Measurements from ENCODE around the gene GBX1.

The GBX1 gene

GRCh38 chr7:151195616-151196450, 28.3 kb upstream of the GBX1 start:
- H3K4me3 ChIP-seq (ENCODE audit: low read depth, low read length), result no peak overlapping the region
- no peak for DNase-seq (ENCODE audit: low read depth)
- no peak for TF ChIP-seq CTCF (IDR thresholded peaks at IDR 0.05; ENCODE audit: control insufficient read depth, extremely low read depth, insufficient read depth)

- TF ChIP-seq CTCF (IDR thresholded peaks at IDR 0.05; ENCODE audit: control insufficient read depth, extremely low read depth, insufficient read depth), result no peak
- H3K4me3 ChIP-seq (ENCODE audit: low read depth, low read length), result no peak overlapping the region
- DNase-seq (ENCODE audit: low read depth), result no peak
Measured at GRCh38 chr7:151194188-151194587, 26.7 kb upstream of the GBX1 start.

- no peak overlapping the region for H3K4me3 ChIP-seq (ENCODE audit: low read depth, low read length)
- no peak for DNase-seq (ENCODE audit: low read depth)
- TF ChIP-seq CTCF (IDR thresholded peaks at IDR 0.05; ENCODE audit: control insufficient read depth, extremely low read depth, insufficient read depth), result no peak
Measured at GRCh38 chr7:151193203-151193978, 25.9 kb upstream of the GBX1 start.

GRCh38 chr7:151192002-151192539, 24.6 kb upstream of the GBX1 start:
- no peak overlapping the region for H3K4me3 ChIP-seq (ENCODE audit: low read depth, low read length)
- TF ChIP-seq CTCF (IDR thresholded peaks at IDR 0.05; ENCODE audit: control insufficient read depth, extremely low read depth, insufficient read depth), result no peak
- no peak for DNase-seq (ENCODE audit: low read depth)

GRCh38 chr7:151191544-151191943, 24.1 kb upstream of the GBX1 start:
- no peak for TF ChIP-seq CTCF (IDR thresholded peaks at IDR 0.05; ENCODE audit: control insufficient read depth, extremely low read depth, insufficient read depth)
- H3K4me3 ChIP-seq (ENCODE audit: low read depth, low read length), result no peak overlapping the region
- DNase-seq (ENCODE audit: low read depth), result no peak

GRCh38 chr7:151189038-151189437, 21.5 kb upstream of the GBX1 start:
- no peak overlapping the region for H3K4me3 ChIP-seq (ENCODE audit: low read depth, low read length)
- no peak for DNase-seq (ENCODE audit: low read depth)
- no peak for TF ChIP-seq CTCF (IDR thresholded peaks at IDR 0.05; ENCODE audit: control insufficient read depth, extremely low read depth, insufficient read depth)

Data from LNCaP clone FGC (cell line).